Lung (tissue), 12 donors: ENCODE measurements around the gene HDAC8. TPM values are rescaled to one million over a fixed set of nuclear protein-coding genes. Genes with fewer than 3 reads are reported as not detected.

Experiments
- ATAC-seq: fragments of 200-7000 bp; cut with Tn5 transposase; one replicate; pipeline ENCODE4 v1.9.1; 2020; ENCODE audit warnings: moderate number of reproducible peaks; ENCODE audit not compliant: insufficient read depth, low FRiP score
- DNase-seq, 3 donors: peaks; one replicate each; pipeline ENCODE4 v3.0.0-alpha.2; 2013 to 2017
- H3K27ac ChIP-seq, 2 donors: one replicate each; pipeline ENCODE4 v1.5.1; 2013; ENCODE audit warnings: mild to moderate bottlenecking in 2 of 2, moderate library complexity in 2 of 2, control low read depth in 1 of 2, inconsistent platforms in 1 of 2, low read depth in 1 of 2, low read length in 1 of 2
- H3K27me3 ChIP-seq, 3 donors: one replicate each; pipeline ENCODE4 v1.5.1; 2013; ENCODE audit warnings: low read length in 2 of 3; ENCODE audit not compliant: control insufficient read depth in 3 of 3, insufficient read depth in 3 of 3
- H3K36me3 ChIP-seq, 4 donors: one replicate each; pipeline ENCODE4 v1.5.1; 2013; ENCODE audit warnings: low read length in 4 of 4, mild to moderate bottlenecking in 1 of 4, moderate library complexity in 1 of 4; ENCODE audit not compliant: control insufficient read depth in 4 of 4, insufficient read depth in 4 of 4
- H3K4me1 ChIP-seq, 5 donors: one replicate each; pipeline ENCODE4 v1.5.1; 2013; ENCODE audit warnings: low read length in 5 of 5, mild to moderate bottlenecking in 2 of 5, moderate library complexity in 1 of 5; ENCODE audit not compliant: control insufficient read depth in 5 of 5, insufficient read depth in 5 of 5
- H3K4me3 ChIP-seq: one replicate; pipeline ENCODE4 v1.5.1; 2013; ENCODE audit warnings: mild to moderate bottlenecking, control low read depth, moderate library complexity
- H3K9ac ChIP-seq, 2 donors: one replicate each; pipeline ENCODE4 v1.5.1; 2013; ENCODE audit warnings: low read length in 2 of 2, control low read depth in 1 of 2; ENCODE audit not compliant: insufficient read depth in 1 of 2
- H3K9me3 ChIP-seq, 4 donors: one replicate each; pipeline ENCODE4 v1.5.1; 2013; ENCODE audit warnings: low read length in 3 of 4, mild to moderate bottlenecking in 1 of 4, moderate library complexity in 1 of 4; ENCODE audit not compliant: control insufficient read depth in 4 of 4, insufficient read depth in 3 of 4
- CTCF ChIP-seq: IDR thresholded peaks from 2 replicates; pipeline ENCODE4 v1.5.1; 2012; ENCODE audit warnings: mild to moderate bottlenecking; ENCODE audit errors: control extremely low read depth, extremely low read depth
- WGBS, 2 donors: extraction: QIAGEN DNeasy Blood & Tissue Kit; methylation state at CpG; one replicate each; pipeline ENCODE4 v1.1.7; 2013; 5-methylcytosine and 5-hydroxymethylcytosine counted together
- polyA plus RNA-seq, 2 donors: library from polyadenylated mRNA; stranded (reverse); fragments of 200-250 nt; gene quantifications; one replicate each; pipeline ENCODE4 v1.2.1, GENCODE V29; 2013
- total RNA-seq, 2 donors: library from RNA; depleted of rRNA in 1 of 2; stranded (reverse); fragments of >200 nt in 1 of 2; gene quantifications; one replicate each; pipeline ENCODE4 v1.2.1, GENCODE V29; 2014 to 2021
- donor health status: control.
- donor health status: control.
- donor health status: Bipolar disorder and iron deficiency.
- donor health status: healthy.
- donor health status: DM: yes; HTN: yes; CAD: no.

HDAC8 gene
- total and polyA plus RNA-seq, 4 donors = 17.4 to 60.6 (median 38.5) TPM

GRCh38 chrX:72348247-72348979 lies 224.2 kb downstream of the HDAC8 start:
- TF ChIP-seq CTCF = no peak
- ATAC-seq = no peak
- H3K9ac ChIP-seq = no peak overlapping the region
- H3K36me3 ChIP-seq = peaks cover 0 to 2% (median under 1%) of the 10 kb centered on the region in 4 donors
- H3K9me3 ChIP-seq = no peaks in the 10 kb centered on the region
- no peaks in the 10 kb centered on the region for H3K4me1 ChIP-seq
- no peak for DNase-seq
- peaks cover 0 to 35% (median 20%) of the 10 kb centered on the region in 3 donors for H3K27me3 ChIP-seq
- no peak overlapping the region for H3K4me3 ChIP-seq
- H3K27ac ChIP-seq = no peak overlapping the region
- WGBS, 2 donors = 85 to 100% methylated on average over 4 to 5 of the region's 5 CpGs

DNA sequence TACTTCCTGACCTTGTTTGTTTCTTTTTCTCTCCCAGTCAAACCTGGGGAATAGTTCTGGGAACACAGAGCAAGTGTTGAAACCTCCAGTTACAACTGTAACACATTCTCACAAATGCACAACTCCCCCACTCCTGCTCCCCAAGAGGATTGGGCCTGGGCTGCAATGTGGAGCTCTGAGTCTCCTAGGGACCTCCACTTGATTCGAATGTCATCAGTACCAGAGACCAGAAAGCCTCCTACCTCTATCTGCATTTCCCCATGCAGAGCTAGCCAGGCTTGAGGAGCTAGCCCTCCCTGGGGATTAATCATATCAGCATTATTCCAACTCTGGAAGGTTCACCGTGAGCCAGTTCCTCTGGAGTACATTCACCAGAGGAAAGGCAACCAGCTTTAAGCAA lies 225.3 kb downstream of the HDAC8 start:
- no peak overlapping the region for H3K27ac ChIP-seq
- DNase-seq (no peak), ATAC-seq (no peak)
- H3K4me3 ChIP-seq = no peak overlapping the region
- H3K4me1 ChIP-seq = no peaks in the 10 kb centered on the region
- TF ChIP-seq CTCF = no peak
- peaks cover 0 to 2% (median under 1%) of the 10 kb centered on the region in 4 donors for H3K36me3 ChIP-seq
- H3K9ac ChIP-seq = no peak overlapping the region
- H3K9me3 ChIP-seq = no peaks in the 10 kb centered on the region
- 59 to 94% methylated on average over 2 of the region's 2 CpGs for WGBS, 2 donors
- H3K27me3 ChIP-seq = peaks cover 0 to 27% (median 20%) of the 10 kb centered on the region in 3 donors

- no peak for ATAC-seq
- Histone ChIP-seq H3K9ac (no peak overlapping the region), H3K27ac (no peak overlapping the region), H3K9me3 (peaks cover 0 to 2% (median 0%) of the 10 kb centered on the region in 4 donors), H3K27me3 (peaks cover 5 to 23% (median 20%) of the 10 kb centered on the region in 3 donors), H3K4me1 (no peaks in the 10 kb centered on the region), H3K4me3 (no peak overlapping the region), H3K36me3 (peaks cover 0 to 2% (median under 1%) of the 10 kb centered on the region in 4 donors)
- no peak for TF ChIP-seq CTCF
- WGBS, 2 donors = 65 to 93% methylated on average over 6 of the region's 6 CpGs
- no peak for DNase-seq
Observed at GRCh38 chrX:72346302-72346949, 226.2 kb downstream of the HDAC8 start.
